Spleen (tissue), 11 donors: Measurements from ENCODE around the gene CNGA4. TPM values are rescaled to one million over a fixed set of nuclear protein-coding genes. Genes with fewer than 3 reads are reported as not detected.

Experiments
- DNase-seq: peaks from one replicate; pipeline ENCODE4 v3.0.0-alpha.2; 2020
- H3K27ac ChIP-seq, 8 donors: fragments of 200-600 bp; sonication (generic) in 7 of 8; 1 replicate in 4 of 8; 2 replicates in 4 of 8; pipeline versions ENCODE4 v1.5.0 to v1.8.0; 2016 to 2021; ENCODE audit warnings: inconsistent platforms in 4 of 8, mild to moderate bottlenecking in 4 of 8, moderate library complexity in 1 of 8
- H3K27me3 ChIP-seq, 7 donors: fragments of 200-600 bp; sonication (generic) in 6 of 7; replicated peaks in 1 of 7; 1 replicate in 4 of 7; 2 replicates in 3 of 7; pipeline versions ENCODE4 v1.5.0 to v1.8.0; 2016 to 2021; ENCODE audit warnings: inconsistent platforms in 3 of 7, mild to moderate bottlenecking in 1 of 7
- H3K36me3 ChIP-seq, 6 donors: fragments of 200-600 bp; sonication (generic) in 5 of 6; 1 replicate in 4 of 6; 2 replicates in 2 of 6; pipeline versions ENCODE4 v1.5.0 to v1.8.0; 2016 to 2021; ENCODE audit warnings: inconsistent platforms in 2 of 6
- H3K4me1 ChIP-seq, 6 donors: fragments of 200-600 bp; sonication (generic) in 5 of 6; 1 replicate in 3 of 6; 2 replicates in 3 of 6; pipeline versions ENCODE4 v1.5.0 to v1.8.0; 2016 to 2021; ENCODE audit warnings: inconsistent platforms in 3 of 6
- H3K4me3 ChIP-seq, 8 donors: fragments of 200-600 bp; sonication (generic) in 7 of 8; 1 replicate in 4 of 8; 2 replicates in 4 of 8; pipeline versions ENCODE4 v1.5.0 to v1.8.0; 2016 to 2021; ENCODE audit warnings: inconsistent platforms in 4 of 8, mild to moderate bottlenecking in 4 of 8, moderate library complexity in 2 of 8
- H3K9me3 ChIP-seq, 8 donors: fragments of 200-600 bp; sonication (generic) in 7 of 8; 1 replicate in 4 of 8; 2 replicates in 4 of 8; pipeline versions ENCODE4 v1.5.0 to v1.8.0; 2016 to 2021; ENCODE audit warnings: inconsistent platforms in 4 of 8
- CTCF ChIP-seq, 11 experiments: fragments of 200-600 bp in 7 of 11; fragments of 450-650 bp in 4 of 11; sonication (generic) in 4 of 11; IDR thresholded peaks in 8 of 11; conservative IDR thresholded peaks in 3 of 11; 1 replicate in 7 of 11; 2 replicates in 4 of 11; pipeline versions ENCODE4 v1.4.0 to v1.8.0; 2016 to 2021; ENCODE audit warnings: antibody characterized with exemption in 11 of 11, inconsistent platforms in 4 of 11, mild to moderate bottlenecking in 1 of 11
- POLR2A ChIP-seq, 3 donors: fragments of 450-650 bp; IDR thresholded peaks; one replicate each; pipeline ENCODE4 v1.5.1; 2017; ENCODE audit warnings: antibody characterized with exemption in 3 of 3, mild to moderate bottlenecking in 1 of 3
- POLR2AphosphoS5 ChIP-seq, 3 donors: sonication (generic); formaldehyde crosslinking; IDR thresholded peaks; one replicate each; pipeline ENCODE4 v1.5.1; 2017; ENCODE audit warnings: antibody characterized with exemption in 3 of 3
- WGBS, 5 donors: extraction: QIAGEN DNeasy Blood & Tissue Kit in 3 of 5; methylation state at CpG; one replicate each; pipeline versions ENCODE4 v1.1.5 to v1.1.7; 2013 to 2018; 5-methylcytosine and 5-hydroxymethylcytosine counted together
- intact Hi-C: fragments of 100-400 bp; cut with DNase I; formaldehyde crosslinking; loops from one replicate; pipeline ENCODE4 v1.15.0; 2023; ENCODE audit warnings: low total_unique reads
- polyA plus RNA-seq, 3 donors: library from polyadenylated mRNA; stranded (reverse); fragments of 200-250 nt; gene quantifications; one replicate each; pipeline ENCODE4 v1.2.1, GENCODE V29; 2013
- total RNA-seq, 7 donors: library from RNA; depleted of rRNA in 3 of 7; stranded (reverse); fragments of >200 nt in 3 of 7; fragmentation: NEBNext Ultra II Directional in 4 of 7; extraction: Animal tissue kit (Norgen Biotek cat#: 25700) in 4 of 7; gene quantifications; one replicate each; pipeline versions ENCODE4 v1.1.0 to v1.2.1, GENCODE V29; 2016 to 2021
- donor health status: healthy with polysubstance abuse.
- donor health status: DM: no; HTN: no; CAD: no; lungs with moderate emphysema.
- donor health status: DM: no; HTN: no; CAD: no.
- donor health status: Bipolar disorder and iron deficiency.
- donor health status: healthy.
- donor health status: DM: no; HTN: no; CAD: no.
- donor health status: DM: yes; HTN: yes; CAD: no.

CNGA4 gene
- total and polyA plus RNA-seq, 10 donors = 0.06 to 0.60 (median 0.29) TPM; not detected in 2

- no peak overlapping the region for H3K27ac ChIP-seq
- TF ChIP-seq POLR2AphosphoS5 (IDR thresholded peaks at IDR 0.05) = no peak
- TF ChIP-seq POLR2A (IDR thresholded peaks at IDR 0.05) = no peak
- TF ChIP-seq CTCF (IDR thresholded peaks at IDR 0.05 in 8 of 11, conservative IDR thresholded peaks at IDR 0.05 in 3 of 11) = no peak
- no peak for DNase-seq
- WGBS, 5 donors = 94 to 98% (median 95%) methylated on average over 4 of the region's 4 CpGs
- H3K4me3 ChIP-seq = no peak overlapping the region
- H3K27me3 ChIP-seq = no peaks in the 10 kb centered on the region
- H3K4me1 ChIP-seq = peaks cover 0 to 5% (median 2%) of the 10 kb centered on the region in 6 donors
- H3K36me3 ChIP-seq = peaks cover 0 to 100% (median 82%) of the 10 kb centered on the region in 6 donors
- H3K9me3 ChIP-seq = no peaks in the 10 kb centered on the region
- intact Hi-C loops = no loop called here
Observed at GRCh38 chr11:6216501-6216900, 22.4 kb upstream of the CNGA4 start.

GRCh38 chr11:6217722-6218121, 21.2 kb upstream of the CNGA4 start:
- Histone ChIP-seq H3K4me1 (peaks cover 0 to 5% (median 2%) of the 10 kb centered on the region in 6 donors), H3K4me3 (no peak overlapping the region), H3K36me3 (peaks cover 4 to 100% (median 84%) of the 10 kb centered on the region in 6 donors), H3K27ac (no peak overlapping the region), H3K27me3 (no peaks in the 10 kb centered on the region), H3K9me3 (no peaks in the 10 kb centered on the region)
- TF ChIP-seq POLR2A (IDR thresholded peaks at IDR 0.05) (no peak), CTCF (IDR thresholded peaks at IDR 0.05 in 8 of 11, conservative IDR thresholded peaks at IDR 0.05 in 3 of 11) (no peak), POLR2AphosphoS5 (IDR thresholded peaks at IDR 0.05) (peak in 1 of 3 donors; percentile 44)
- intact Hi-C loops = no loop called here
- WGBS, 5 donors = 83 to 97% (median 94%) methylated on average over 8 to 19 of the region's 19 CpGs
- no peak for DNase-seq

DNA sequence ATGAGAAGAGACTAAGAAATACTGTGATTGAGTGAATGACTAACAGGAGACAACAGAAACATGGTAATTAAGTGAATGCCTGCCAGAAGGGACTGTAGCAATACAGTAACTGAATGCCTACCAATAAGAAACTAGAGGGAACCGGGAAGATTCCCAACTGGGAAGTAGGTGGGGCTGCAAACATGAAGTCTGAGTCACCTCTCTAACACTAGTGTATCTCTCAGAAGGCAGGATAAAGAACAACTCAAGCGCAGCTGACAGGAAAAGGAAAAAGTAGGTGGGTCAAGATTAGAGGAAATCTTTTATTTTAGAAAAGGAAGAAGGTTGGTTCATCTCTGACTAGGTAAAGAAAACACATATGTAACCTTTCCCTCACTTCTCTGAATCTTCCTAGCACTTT, 19.5 kb upstream of the CNGA4 start:
- intact Hi-C loops = no loop called here
- Histone ChIP-seq H3K4me1 (peaks cover 0 to 5% (median 2%) of the 10 kb centered on the region in 6 donors), H3K4me3 (no peak overlapping the region), H3K27me3 (no peaks in the 10 kb centered on the region), H3K9me3 (no peaks in the 10 kb centered on the region), H3K27ac (no peak overlapping the region), H3K36me3 (peaks cover 10 to 100% (median 92%) of the 10 kb centered on the region in 6 donors)
- TF ChIP-seq POLR2A (IDR thresholded peaks at IDR 0.05) = no peak
- TF ChIP-seq CTCF (IDR thresholded peaks at IDR 0.05 in 8 of 11, conservative IDR thresholded peaks at IDR 0.05 in 3 of 11) = no peak
- TF ChIP-seq POLR2AphosphoS5 (IDR thresholded peaks at IDR 0.05) = no peak
- 55 to 71% (median 63%) methylated on average over 2 of the region's 2 CpGs for WGBS, 5 donors
- DNase-seq = no peak

GRCh38 chr11:6223854-6224253, 15.0 kb upstream of the CNGA4 start:
- 96 to 98% (median 97%) methylated on average over 16 to 17 of the region's 17 CpGs for WGBS, 5 donors
- intact Hi-C loops = no loop called here
- Histone ChIP-seq H3K27me3 (no peaks in the 10 kb centered on the region), H3K9me3 (no peaks in the 10 kb centered on the region), H3K4me3 (no peak overlapping the region), H3K36me3 (peaks cover 10 to 59% (median 51%) of the 10 kb centered on the region in 6 donors), H3K27ac (no peak overlapping the region), H3K4me1 (peaks cover 0 to 46% (median 13%) of the 10 kb centered on the region in 6 donors)
- DNase-seq = peak; percentile 72
- peak in 1 of 3 donors; percentile 17 for TF ChIP-seq POLR2AphosphoS5 (IDR thresholded peaks at IDR 0.05)
- no peak for TF ChIP-seq POLR2A (IDR thresholded peaks at IDR 0.05)
